Lower leg skin (tissue), 3 donors: ENCODE data around the gene SPOCK1.

Experiments used
- CTCF ChIP-seq, 3 donors: fragments of 450-650 bp; IDR thresholded peaks; one replicate each; pipeline ENCODE4 v1.5.1; 2016; ENCODE audit warnings: antibody characterized with exemption in 3 of 3, mild to moderate bottlenecking in 3 of 3, moderate library complexity in 2 of 3
- POLR2A ChIP-seq, 2 donors: fragments of 450-650 bp; IDR thresholded peaks; one replicate each; pipeline ENCODE4 v1.6.1; 2016 to 2017; ENCODE audit warnings: antibody characterized with exemption in 2 of 2, mild to moderate bottlenecking in 1 of 2, moderate library complexity in 1 of 2

- TF ChIP-seq POLR2A (IDR thresholded peaks at IDR 0.05) (no peak), CTCF (IDR thresholded peaks at IDR 0.05) (no peak)
These were observed 412.8 kb downstream of the SPOCK1 start for GRCh38 chr5:137086342-137086741.
